Esophagus (tissue), 2 donors: ENCODE results near the gene FRAS1. TPM values are rescaled to one million over a fixed set of nuclear protein-coding genes. Genes with fewer than 3 reads are reported as not detected.
"Not testable (repeated sequence)": the region's sequence is repeated elsewhere in the genome, so short reads cannot be mapped to it uniquely, and the experiment has no call there.

Experiments
- H3K27ac ChIP-seq, 2 donors: one replicate each; pipeline ENCODE4 v1.5.1; 2013; ENCODE audit warnings: low read depth in 2 of 2, mild to moderate bottlenecking in 2 of 2, inconsistent platforms in 1 of 2, low read length in 1 of 2, moderate library complexity in 1 of 2
- H3K27me3 ChIP-seq, 2 donors: one replicate each; pipeline ENCODE4 v1.6.1; 2013; ENCODE audit warnings: low read length in 2 of 2, control low read depth in 1 of 2, mild to moderate bottlenecking in 1 of 2; ENCODE audit not compliant: insufficient read depth in 2 of 2, control insufficient read depth in 1 of 2
- H3K36me3 ChIP-seq, 2 donors: one replicate each; pipeline ENCODE4 v1.6.1; 2013; ENCODE audit warnings: low read length in 1 of 2; ENCODE audit not compliant: control insufficient read depth in 2 of 2, insufficient read depth in 2 of 2
- H3K4me1 ChIP-seq, 2 donors: one replicate each; pipeline ENCODE4 v1.6.1; 2013; ENCODE audit warnings: low read length in 1 of 2; ENCODE audit not compliant: control insufficient read depth in 2 of 2, insufficient read depth in 2 of 2
- H3K4me3 ChIP-seq, 2 donors: one replicate each; pipeline ENCODE4 v1.5.1; 2013; ENCODE audit warnings: low read length in 2 of 2, mild to moderate bottlenecking in 2 of 2, low read depth in 1 of 2, moderate library complexity in 1 of 2
- H3K9me3 ChIP-seq, 2 donors: one replicate each; pipeline ENCODE4 v1.6.1; 2013; ENCODE audit warnings: mild to moderate bottlenecking in 2 of 2, low read depth in 1 of 2, low read length in 1 of 2, moderate library complexity in 1 of 2; ENCODE audit not compliant: control insufficient read depth in 2 of 2, insufficient read depth in 1 of 2
- WGBS, 2 donors: extraction: QIAGEN DNeasy Blood & Tissue Kit; methylation state at CpG; one replicate each; pipeline ENCODE4 v1.1.7; 2013; 5-methylcytosine and 5-hydroxymethylcytosine counted together
- polyA plus RNA-seq, 2 donors: library from polyadenylated mRNA; stranded (reverse); fragments of 200-250 nt; gene quantifications; one replicate each; pipeline ENCODE4 v1.2.3, GENCODE V29; 2013
- donor health status: healthy with polysubstance abuse.
- donor health status: Bipolar disorder and iron deficiency.

Gene FRAS1
- polyA plus RNA-seq, 2 donors = 0.60 to 1.6 TPM

DNA sequence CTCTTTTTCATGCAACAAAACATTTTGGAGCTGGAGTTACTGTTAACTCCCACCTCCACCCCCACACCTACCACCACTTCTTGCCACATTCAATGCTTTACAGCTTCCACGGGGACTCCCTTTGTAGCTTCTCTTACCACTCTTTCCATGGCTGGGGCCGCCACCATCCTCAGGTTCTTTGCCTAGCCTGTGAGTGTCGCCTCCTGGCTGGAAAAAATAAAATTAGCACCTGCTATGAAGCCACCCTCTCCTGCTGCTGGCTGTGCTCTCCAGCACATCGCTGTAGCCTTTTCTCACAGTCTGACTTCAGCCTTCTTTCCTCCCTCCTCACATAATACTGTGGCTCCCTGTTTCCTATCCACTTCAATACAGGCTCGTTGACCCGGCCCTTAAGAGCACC, 114.4 kb downstream of the FRAS1 start:
- Histone ChIP-seq H3K4me3 (no peak overlapping the region), H3K36me3 (no peaks in the 10 kb centered on the region), H3K4me1 (no peaks in the 10 kb centered on the region), H3K27me3 (no peaks in the 10 kb centered on the region), H3K9me3 (no peaks in the 10 kb centered on the region), H3K27ac (no peak overlapping the region)
- WGBS, 2 donors = 88 to 94% methylated on average over 6 of the region's 6 CpGs

DNA sequence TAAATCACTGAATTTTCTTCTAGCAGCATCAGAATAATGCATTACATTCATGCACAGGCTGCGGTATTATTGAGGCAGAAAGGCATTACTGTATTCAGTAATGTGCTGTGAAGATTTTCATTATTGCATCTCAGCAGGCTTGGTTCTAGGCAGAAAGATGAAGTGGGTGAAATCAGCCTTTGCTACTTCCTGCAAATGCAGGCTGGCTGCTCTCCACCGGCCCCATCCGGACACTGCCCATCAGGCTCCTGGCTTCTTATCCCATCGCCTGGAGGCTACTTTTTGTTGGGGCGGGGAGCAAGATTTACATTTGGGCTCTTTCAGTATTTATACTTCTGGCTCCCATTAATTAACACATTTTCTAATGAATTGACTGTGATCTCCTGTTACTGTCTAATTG, 117.8 kb downstream of the FRAS1 start:
- Histone ChIP-seq H3K4me3 (no peak overlapping the region), H3K27ac (no peak overlapping the region), H3K9me3 (no peaks in the 10 kb centered on the region), H3K36me3 (no peaks in the 10 kb centered on the region), H3K4me1 (no peaks in the 10 kb centered on the region), H3K27me3 (no peaks in the 10 kb centered on the region)
- 70 to 72% methylated on average over 5 of the region's 5 CpGs for WGBS, 2 donors

DNA sequence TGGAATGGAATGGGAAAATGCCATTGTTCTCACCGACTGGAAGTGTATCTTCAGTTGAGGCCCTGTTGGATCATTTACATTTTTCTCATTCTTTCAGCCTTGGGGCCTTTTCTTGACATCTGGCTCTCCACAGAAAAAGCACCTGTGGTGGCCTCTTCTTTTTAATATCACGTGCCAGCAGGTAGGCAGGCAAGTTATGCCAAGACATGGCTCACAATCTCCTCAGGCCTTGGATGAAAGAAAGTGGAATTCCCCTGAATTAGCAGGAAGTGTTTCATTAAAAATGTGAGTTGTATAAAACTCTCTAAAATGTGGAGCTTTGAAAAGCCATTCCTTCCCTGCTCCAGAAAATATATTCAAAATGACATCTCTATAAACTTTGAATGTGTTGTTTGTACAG, 122.1 kb downstream of the FRAS1 start:
- H3K36me3 ChIP-seq = no peaks in the 10 kb centered on the region
- 21 to 41% methylated on average over 2 of the region's 2 CpGs for WGBS, 2 donors
- no peaks in the 10 kb centered on the region for H3K27me3 ChIP-seq
- no peak overlapping the region for H3K4me3 ChIP-seq
- no peaks in the 10 kb centered on the region for H3K4me1 ChIP-seq
- no peak overlapping the region for H3K27ac ChIP-seq
- no peaks in the 10 kb centered on the region for H3K9me3 ChIP-seq

DNA sequence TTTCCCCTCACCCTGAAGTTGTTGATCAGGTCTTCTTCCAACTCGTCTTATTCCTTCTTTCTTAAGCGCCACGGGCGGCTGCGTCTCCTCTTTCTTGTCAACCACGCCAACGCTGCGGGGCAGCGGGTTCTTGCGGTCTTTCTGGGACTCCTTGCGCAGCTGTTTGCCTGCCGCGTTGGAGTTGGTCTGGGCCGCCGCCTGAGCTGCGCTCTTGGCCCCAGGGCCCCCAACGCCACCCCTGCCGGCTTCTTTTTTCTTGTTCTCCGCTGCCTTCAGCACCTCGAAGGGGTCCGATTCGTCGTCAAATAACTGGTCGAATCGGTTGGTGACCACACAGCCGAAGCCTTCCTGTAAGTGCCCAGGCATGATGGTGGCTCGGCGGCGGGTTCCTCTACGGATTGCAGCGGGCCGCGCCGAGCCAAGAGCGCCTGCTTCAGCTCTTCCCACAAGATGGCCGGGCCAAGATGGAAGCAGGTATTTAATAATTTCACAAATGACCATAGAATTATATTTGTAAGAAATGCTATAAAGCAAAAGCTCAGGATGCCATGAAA, 124.6 kb downstream of the FRAS1 start:
- H3K27ac ChIP-seq, H3K4me3 ChIP-seq, H3K36me3 ChIP-seq, H3K4me1 ChIP-seq, H3K27me3 ChIP-seq, H3K9me3 ChIP-seq: not testable (repeated sequence)
- WGBS, 2 donors = 97 to 98% methylated on average over 36 of the region's 36 CpGs

DNA sequence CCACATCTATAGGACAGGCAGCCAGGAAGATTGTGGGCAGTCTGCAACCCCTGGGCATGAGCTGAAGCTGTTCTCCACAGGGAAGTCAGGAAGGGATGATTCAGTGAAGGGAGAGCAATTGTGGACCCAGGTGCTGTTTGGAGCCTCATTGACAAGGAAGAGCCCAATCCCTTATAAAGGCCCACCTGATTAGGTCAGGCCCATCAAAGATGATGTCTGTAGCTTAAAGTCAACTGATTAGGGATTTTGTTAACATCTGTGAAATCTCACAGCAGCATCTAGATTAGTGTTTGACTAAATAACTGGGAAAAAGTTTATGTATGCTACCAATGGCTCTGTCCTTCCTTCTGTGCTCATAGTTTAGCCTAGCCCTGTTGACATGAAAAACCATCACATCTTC, 127.5 kb downstream of the FRAS1 start:
- H3K27ac ChIP-seq = no peak overlapping the region
- H3K4me3 ChIP-seq = no peak overlapping the region
- no peaks in the 10 kb centered on the region for H3K36me3 ChIP-seq

DNA sequence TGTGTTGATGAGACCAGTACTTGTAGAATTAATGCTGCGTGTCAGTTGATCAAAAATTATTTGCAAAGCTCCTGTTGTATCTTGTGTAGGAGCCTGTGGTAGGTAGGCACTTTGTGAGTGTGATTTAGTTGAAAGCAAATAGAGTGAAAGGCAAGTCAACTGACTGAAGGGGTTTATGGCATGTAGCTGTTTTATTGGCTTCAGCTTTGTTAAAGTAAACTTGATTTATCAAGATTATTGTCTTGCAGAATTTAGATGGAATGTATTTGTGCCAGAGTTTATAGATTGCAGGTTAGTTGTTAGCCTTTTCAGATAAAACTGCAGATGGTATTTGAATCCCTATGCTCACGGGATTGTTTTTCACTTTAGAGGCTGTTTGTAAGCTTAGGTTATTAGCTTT, 128.0 kb downstream of the FRAS1 start:
- Histone ChIP-seq H3K4me1 (no peaks in the 10 kb centered on the region), H3K27me3 (no peaks in the 10 kb centered on the region), H3K4me3 (no peak overlapping the region), H3K9me3 (no peaks in the 10 kb centered on the region), H3K27ac (no peak overlapping the region), H3K36me3 (no peaks in the 10 kb centered on the region)
- 63 to 75% methylated on average over 2 of the region's 2 CpGs for WGBS, 2 donors

More for the DNA sequence above, 127.5 kb downstream of the FRAS1 start:
- Histone ChIP-seq H3K27me3 (no peaks in the 10 kb centered on the region), H3K4me1 (no peaks in the 10 kb centered on the region), H3K9me3 (no peaks in the 10 kb centered on the region)

DNA sequence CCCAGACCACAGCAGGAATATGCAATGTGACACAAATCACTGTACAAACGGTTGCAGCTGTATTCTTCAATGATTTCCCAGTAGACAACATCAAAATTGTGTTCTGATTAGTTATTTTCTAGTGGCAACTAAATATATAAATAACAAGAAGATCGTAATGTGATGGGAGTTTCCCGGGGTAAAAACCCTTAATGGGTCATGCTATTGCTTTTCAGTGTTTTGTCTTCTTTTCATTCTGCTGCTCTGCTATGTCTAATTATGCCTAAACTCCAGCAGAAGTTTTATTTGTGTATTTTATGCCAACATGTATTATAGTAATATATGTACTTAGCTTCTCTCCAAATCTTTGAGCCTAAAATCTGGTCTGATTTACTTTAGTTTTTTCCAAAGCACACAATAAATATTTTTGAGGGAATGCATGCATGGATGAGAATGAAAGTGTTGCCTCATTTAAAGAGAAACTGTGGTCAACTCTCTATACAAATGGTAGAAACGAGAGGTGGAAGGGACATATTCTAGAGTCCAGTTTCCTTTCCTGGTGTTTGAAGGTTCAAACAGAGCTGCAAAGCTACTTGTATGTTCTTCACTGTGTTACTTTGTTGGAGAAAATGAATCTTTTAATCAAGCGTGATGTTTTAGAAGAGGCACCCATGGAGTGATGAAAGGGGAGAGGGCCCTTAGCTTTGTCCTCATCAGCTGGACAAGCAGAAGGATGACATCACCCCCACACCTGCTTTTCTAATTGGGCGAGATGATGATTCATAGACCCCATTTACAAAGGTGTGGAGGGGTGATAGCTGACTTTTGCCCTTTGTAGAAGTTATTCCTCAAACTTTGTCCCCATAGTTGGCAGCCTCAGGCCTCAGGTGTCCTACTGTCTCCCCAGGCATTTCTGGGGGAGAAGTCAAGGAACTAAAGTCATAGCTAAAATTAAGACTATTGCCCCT, 129.7 kb downstream of the FRAS1 start:
- Histone ChIP-seq H3K4me3 (no peak overlapping the region), H3K9me3 (no peaks in the 10 kb centered on the region), H3K4me1 (no peaks in the 10 kb centered on the region), H3K27me3 (no peaks in the 10 kb centered on the region), H3K36me3 (no peaks in the 10 kb centered on the region), H3K27ac (no peak overlapping the region)
- 64 to 72% methylated on average over 6 of the region's 6 CpGs for WGBS, 2 donors

DNA sequence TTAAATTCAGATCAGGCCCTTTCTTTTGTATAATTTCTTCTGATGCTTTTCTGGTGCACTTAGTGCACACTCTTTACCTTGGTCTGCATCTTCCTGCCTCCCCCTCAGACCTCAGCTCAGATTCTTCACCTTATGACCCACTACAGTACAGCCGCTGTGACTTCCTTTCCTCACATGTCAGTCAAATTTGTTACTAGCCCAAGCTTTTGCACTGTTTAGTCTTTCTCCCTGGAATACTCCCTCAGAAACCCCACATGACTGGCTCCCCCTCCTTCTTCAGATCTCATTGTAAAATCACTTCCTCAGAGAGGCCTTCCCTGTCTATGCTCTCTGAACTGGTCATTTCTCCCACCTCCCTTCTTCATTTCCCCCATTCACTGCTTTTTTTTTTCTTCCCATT, 132.9 kb downstream of the FRAS1 start:
- WGBS, 2 donors = 65 to 75% methylated on average over 1 of the region's 1 CpG
- H3K27ac ChIP-seq = no peak overlapping the region
- H3K27me3 ChIP-seq = no peaks in the 10 kb centered on the region

DNA sequence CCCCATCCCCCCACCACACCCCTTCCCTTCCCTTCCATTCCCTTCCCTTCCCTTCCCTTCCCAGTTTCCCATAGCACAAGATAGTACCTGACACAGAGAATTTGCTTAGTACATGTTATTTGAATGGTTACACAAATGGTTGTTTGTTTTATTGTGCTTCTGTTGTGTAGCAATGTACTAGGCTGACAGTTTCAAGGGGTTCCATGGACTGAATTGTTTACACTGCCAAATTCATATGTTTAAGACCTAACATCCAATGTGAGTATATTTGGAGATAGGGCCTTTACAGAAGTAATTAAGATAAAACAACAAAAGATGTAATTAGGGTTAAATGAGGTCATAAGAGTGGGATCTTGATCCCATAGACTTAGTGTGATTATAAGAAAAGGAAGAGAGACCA, 133.5 kb downstream of the FRAS1 start:
- Histone ChIP-seq H3K27me3 (no peaks in the 10 kb centered on the region), H3K9me3 (peaks cover 1 to 6% of the 10 kb centered on the region in 2 donors), H3K36me3 (no peaks in the 10 kb centered on the region), H3K4me3 (no peak overlapping the region), H3K27ac (no peak overlapping the region), H3K4me1 (no peaks in the 10 kb centered on the region)

More for the DNA sequence above, 132.9 kb downstream of the FRAS1 start:
- H3K4me1 ChIP-seq = no peaks in the 10 kb centered on the region
- H3K9me3 ChIP-seq = peaks cover 0 to under 1% of the 10 kb centered on the region in 2 donors
- no peaks in the 10 kb centered on the region for H3K36me3 ChIP-seq
- no peak overlapping the region for H3K4me3 ChIP-seq

DNA sequence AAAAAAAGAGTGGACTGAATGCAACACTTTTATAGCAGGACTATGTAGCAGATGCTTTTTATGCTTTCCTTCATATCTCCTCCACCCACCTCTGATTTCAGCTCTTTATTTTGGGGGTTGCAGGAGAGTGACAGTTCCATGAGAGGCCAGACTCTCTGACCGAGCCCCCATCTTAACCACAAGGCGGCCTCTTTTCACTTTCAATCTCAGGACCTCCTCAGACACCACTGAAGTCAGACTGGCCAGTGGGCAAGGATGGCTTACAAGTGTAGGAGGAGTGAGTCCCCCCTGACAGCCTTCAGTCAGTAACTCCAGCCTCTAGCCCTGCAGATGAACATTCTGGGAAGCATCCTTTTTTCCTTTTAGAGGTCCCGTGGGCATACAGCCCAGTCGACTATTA, 140.8 kb downstream of the FRAS1 start:
- H3K27me3 ChIP-seq = no peaks in the 10 kb centered on the region
- H3K4me1 ChIP-seq = no peaks in the 10 kb centered on the region
- H3K4me3 ChIP-seq = no peak overlapping the region
- H3K27ac ChIP-seq = no peak overlapping the region
- no peaks in the 10 kb centered on the region for H3K36me3 ChIP-seq
- WGBS, 2 donors = 86 to 92% methylated on average over 4 of the region's 4 CpGs
- H3K9me3 ChIP-seq = peaks cover 2 to 6% of the 10 kb centered on the region in 2 donors
